Ectodermal cell (in vitro differentiated cells): ENCODE results near the gene S100A8.

ENCODE experiments used
- H3K27ac ChIP-seq: 2 replicates; pipeline ENCODE4 v1.7.0; 2013; ENCODE audit warnings: mild to moderate bottlenecking, low read depth, low read length; ENCODE audit not compliant: insufficient read depth, poor library complexity, severe bottlenecking
- H3K27me3 ChIP-seq: 2 replicates; pipeline ENCODE4 v1.7.0; 2013; ENCODE audit warnings: mild to moderate bottlenecking, low read length; ENCODE audit not compliant: insufficient read depth, control insufficient read depth, poor library complexity, severe bottlenecking
- H3K36me3 ChIP-seq: one replicate; pipeline ENCODE4 v1.7.0; 2013; ENCODE audit warnings: low read length; ENCODE audit not compliant: control insufficient read depth, insufficient read depth
- H3K4me1 ChIP-seq: one replicate; pipeline ENCODE4 v1.7.0; 2013; ENCODE audit warnings: low read length; ENCODE audit not compliant: control insufficient read depth, insufficient read depth
- H3K4me3 ChIP-seq: 2 replicates; pipeline ENCODE4 v1.7.0; 2013; ENCODE audit warnings: low read depth, low read length, control low read depth; ENCODE audit not compliant: insufficient read depth
- H3K9me3 ChIP-seq: 2 replicates; pipeline ENCODE4 v1.7.0; 2013; ENCODE audit warnings: mild to moderate bottlenecking, low read length, moderate library complexity; ENCODE audit not compliant: control insufficient read depth
- WGBS, 2 experiments: methylation state at CpG; one replicate each; pipeline ENCODE4 v1.1.7; 2013; ENCODE audit warnings: missing lambda C conversion rate in 2 of 2; 5-methylcytosine and 5-hydroxymethylcytosine counted together

The S100A8 gene

DNA sequence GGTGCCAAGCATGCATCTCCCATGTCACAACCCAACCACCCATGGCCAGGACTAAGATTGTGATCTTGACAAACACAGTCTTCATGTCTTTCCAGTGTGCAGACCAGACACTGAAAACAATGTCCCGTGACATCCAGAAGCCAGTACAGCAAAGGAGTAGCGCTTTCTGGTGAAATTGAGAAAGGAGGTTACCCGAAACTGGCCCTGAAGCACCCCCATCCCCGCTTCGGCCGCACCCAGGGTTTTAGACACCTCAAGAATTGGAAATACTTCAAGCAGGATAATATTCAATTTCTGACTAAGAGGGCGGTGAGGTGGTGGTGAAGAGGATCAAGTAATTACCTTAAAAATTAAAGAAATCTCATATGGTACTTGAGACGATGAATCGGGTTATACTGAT lies 10.6 kb upstream of the S100A8 start:
- no peaks in the 10 kb centered on the region for H3K4me1 ChIP-seq
- no peaks in the 10 kb centered on the region for H3K27me3 ChIP-seq
- 96 to 97% methylated on average over 6 to 9 of the region's 9 CpGs for WGBS, 2 experiments
- H3K27ac ChIP-seq = no peak overlapping the region
- no peak overlapping the region for H3K4me3 ChIP-seq
- no peaks in the 10 kb centered on the region for H3K36me3 ChIP-seq
- H3K9me3 ChIP-seq = no peaks in the 10 kb centered on the region

DNA sequence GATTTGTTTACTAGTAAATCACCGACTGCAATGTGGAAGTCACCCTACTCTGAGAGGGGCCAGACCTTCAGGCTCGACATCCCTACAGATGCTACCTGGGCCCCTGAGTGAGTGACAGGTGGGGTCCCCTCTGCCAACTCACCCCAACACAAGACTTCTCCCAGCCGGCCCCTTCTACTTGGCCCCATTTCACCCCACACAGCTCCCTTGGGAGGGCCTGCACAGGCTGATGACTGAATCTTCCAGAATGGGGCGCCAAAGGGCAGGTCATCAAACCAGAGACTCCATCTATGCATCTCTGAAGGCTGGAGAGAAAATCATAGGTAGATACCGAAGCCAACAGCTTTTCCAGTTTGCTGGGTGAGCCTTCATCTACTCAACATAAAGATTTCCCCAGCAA lies 9.4 kb upstream of the S100A8 start:
- H3K4me1 ChIP-seq = no peaks in the 10 kb centered on the region
- no peaks in the 10 kb centered on the region for H3K36me3 ChIP-seq
- no peak overlapping the region for H3K27ac ChIP-seq
- H3K4me3 ChIP-seq = no peak overlapping the region
- 80 to 88% methylated on average over 5 of the region's 5 CpGs for WGBS, 2 experiments
- H3K27me3 ChIP-seq = no peaks in the 10 kb centered on the region
- H3K9me3 ChIP-seq = no peaks in the 10 kb centered on the region

DNA sequence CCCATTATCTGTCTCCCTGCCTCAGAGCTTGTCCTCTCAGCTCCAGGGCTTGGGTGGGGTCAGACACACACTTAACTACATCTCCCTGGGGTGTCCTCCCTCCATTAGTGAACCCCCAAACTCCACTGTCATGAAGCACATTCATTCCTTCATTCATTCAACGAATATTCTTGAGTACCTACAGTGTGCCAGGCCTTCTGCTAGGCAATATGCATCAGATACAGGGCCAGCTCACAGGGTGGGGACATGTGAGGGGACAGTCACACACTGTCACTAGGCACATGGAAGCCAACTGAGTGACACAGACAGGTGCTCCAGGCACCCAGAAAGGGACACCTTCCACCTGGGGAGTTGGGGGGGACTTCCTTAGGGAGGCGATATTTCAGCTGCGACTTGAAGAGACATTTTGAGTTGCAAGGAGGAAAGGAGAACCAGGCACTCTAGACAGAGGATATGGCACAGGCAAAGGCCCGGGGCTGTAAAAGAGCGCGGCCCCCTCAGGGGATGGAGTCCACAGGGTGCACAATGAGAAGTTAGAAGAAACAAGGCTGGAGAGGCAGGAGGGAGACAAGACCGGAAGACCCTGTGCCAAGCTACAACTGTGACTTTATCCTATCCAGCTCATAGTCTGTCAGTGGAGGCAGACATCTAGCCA lies 8.7 kb upstream of the S100A8 start:
- Histone ChIP-seq H3K27ac (no peak overlapping the region), H3K9me3 (no peaks in the 10 kb centered on the region), H3K4me3 (no peak overlapping the region), H3K4me1 (no peaks in the 10 kb centered on the region), H3K36me3 (no peaks in the 10 kb centered on the region), H3K27me3 (no peaks in the 10 kb centered on the region)
- 93 to 94% methylated on average over 7 of the region's 7 CpGs for WGBS, 2 experiments

DNA sequence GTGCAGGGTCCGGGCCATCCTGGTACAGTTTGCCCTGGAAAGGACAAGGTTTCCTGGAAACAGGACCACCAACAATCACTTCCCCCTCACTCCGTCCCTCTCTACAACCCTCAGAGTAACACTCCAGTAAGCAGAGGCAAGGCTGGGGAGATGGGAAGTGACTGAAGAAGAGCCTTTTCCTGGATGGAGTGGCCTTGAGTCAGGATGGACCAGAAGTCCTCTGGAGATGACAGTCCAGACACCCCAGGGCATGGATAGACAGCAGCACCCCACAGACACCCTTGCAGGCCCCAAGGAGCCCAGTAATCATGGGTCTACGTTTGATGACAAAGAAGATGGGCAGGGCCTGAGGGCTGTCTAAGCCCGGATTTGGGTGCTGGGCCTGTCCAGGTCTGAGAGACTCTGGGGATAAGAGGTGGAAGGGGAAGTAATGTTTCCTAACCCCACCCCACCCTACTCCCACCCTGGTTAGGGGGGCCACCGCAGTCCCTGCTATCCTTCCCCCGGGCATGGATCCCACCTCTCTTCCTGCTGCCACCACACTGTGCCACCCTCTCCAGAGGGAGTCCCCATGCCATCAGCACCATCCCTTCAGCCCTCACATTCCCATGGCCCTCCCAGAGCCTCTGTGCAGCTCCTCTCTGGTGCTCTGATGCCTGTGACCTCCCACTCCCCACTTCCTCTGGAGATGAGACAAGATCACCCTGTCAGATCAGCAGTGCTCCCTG lies 7.2 kb upstream of the S100A8 start:
- no peak overlapping the region for H3K4me3 ChIP-seq
- H3K36me3 ChIP-seq = no peaks in the 10 kb centered on the region
- no peaks in the 10 kb centered on the region for H3K9me3 ChIP-seq
- 86 to 88% methylated on average over 6 of the region's 6 CpGs for WGBS, 2 experiments
- no peaks in the 10 kb centered on the region for H3K27me3 ChIP-seq
- no peak overlapping the region for H3K27ac ChIP-seq
- H3K4me1 ChIP-seq = no peaks in the 10 kb centered on the region

DNA sequence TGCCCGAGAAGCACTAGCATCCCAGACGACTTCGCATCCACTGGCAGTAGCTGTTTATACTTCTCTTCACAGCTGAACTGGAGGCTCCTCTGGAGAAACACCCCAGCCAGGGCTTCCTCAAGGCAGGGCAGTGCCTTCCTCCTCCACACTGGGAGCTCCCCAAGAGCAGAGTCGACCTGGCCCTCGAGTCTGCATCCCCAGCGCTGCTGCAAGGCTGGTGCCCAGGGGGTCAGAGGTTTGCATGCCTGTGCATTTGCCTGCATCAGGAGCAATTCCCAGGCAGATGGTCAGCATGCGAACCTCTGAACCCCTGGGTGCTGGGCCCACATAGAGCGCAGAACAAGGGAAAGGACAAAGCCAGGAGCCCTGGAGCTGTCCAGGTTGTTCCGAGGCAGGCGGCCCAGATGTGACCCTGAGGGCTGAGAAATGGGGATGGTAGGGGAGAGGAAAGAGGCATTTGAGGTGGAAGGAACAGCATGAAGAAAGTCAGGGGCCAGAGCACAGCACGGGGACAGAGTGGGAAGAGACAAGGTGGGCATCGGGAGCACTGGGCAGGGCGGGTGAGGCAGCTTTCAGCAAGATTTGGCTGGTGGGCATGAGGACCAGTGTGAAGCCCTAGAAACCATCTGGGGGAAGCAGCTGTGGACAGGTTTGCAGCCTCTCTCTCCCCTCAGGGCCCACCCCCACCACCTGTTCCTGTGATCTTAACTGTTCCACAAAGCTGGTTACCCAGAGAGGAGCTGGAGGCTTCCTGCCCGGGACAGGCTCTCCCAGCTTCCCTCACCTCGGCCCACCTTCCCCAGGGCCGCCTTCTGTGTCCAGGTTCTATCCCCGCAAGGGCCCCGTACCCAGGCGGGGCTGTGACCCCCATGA lies 6.4 kb upstream of the S100A8 start:
- no peak overlapping the region for H3K27ac ChIP-seq
- H3K36me3 ChIP-seq = no peaks in the 10 kb centered on the region
- H3K9me3 ChIP-seq = no peaks in the 10 kb centered on the region
- no peak overlapping the region for H3K4me3 ChIP-seq
- no peaks in the 10 kb centered on the region for H3K4me1 ChIP-seq
- no peaks in the 10 kb centered on the region for H3K27me3 ChIP-seq
- 92 to 93% methylated on average over 19 of the region's 19 CpGs for WGBS, 2 experiments

DNA sequence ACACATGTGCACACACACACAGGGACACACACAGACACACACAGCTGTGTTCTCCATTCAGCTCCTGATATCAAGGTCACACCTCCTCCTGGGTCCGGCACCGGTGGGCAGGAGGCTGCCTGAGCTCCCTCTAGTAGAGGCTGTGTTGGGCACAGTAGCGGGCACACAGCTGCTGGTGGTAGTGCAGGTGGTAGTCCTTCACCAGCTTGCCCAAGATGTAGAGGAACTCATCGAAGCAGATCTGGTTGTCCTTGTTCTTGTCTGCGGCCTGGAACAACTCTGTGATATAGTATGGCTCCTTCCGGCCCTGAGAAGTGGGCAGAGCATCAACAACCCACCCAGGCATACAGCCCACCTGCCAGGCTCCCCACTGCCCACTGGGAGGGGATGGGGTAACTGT lies 5.6 kb upstream of the S100A8 start:
- 92 to 93% methylated on average over 6 of the region's 6 CpGs for WGBS, 2 experiments
- no peaks in the 10 kb centered on the region for H3K27me3 ChIP-seq
- no peak overlapping the region for H3K4me3 ChIP-seq
- H3K27ac ChIP-seq = no peak overlapping the region
- H3K4me1 ChIP-seq = no peaks in the 10 kb centered on the region
- no peaks in the 10 kb centered on the region for H3K9me3 ChIP-seq
- no peaks in the 10 kb centered on the region for H3K36me3 ChIP-seq

DNA sequence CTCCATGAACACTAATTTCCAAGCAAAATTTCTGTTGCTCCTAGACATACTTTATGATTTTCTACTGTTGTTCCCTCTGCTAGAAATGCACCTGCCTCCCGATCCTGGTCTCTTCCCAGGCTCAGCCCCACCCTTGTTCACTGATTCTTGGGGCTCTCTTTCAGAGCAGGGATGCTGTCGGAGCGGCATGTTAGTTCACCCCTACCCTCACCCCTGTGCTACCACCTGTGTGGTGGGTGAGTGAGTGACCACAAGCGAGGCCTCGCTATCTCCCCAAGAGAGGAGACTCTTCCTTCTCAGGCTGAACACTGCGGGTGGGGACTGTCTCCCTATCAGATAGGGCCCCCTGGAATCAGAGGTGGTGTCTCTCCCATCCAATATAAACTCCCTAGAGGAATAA lies 4.9 kb upstream of the S100A8 start:
- Histone ChIP-seq H3K4me1 (no peaks in the 10 kb centered on the region), H3K27ac (no peak overlapping the region), H3K9me3 (no peaks in the 10 kb centered on the region), H3K4me3 (no peak overlapping the region), H3K36me3 (no peaks in the 10 kb centered on the region), H3K27me3 (no peaks in the 10 kb centered on the region)
- 89 to 93% methylated on average over 6 of the region's 6 CpGs for WGBS, 2 experiments

DNA sequence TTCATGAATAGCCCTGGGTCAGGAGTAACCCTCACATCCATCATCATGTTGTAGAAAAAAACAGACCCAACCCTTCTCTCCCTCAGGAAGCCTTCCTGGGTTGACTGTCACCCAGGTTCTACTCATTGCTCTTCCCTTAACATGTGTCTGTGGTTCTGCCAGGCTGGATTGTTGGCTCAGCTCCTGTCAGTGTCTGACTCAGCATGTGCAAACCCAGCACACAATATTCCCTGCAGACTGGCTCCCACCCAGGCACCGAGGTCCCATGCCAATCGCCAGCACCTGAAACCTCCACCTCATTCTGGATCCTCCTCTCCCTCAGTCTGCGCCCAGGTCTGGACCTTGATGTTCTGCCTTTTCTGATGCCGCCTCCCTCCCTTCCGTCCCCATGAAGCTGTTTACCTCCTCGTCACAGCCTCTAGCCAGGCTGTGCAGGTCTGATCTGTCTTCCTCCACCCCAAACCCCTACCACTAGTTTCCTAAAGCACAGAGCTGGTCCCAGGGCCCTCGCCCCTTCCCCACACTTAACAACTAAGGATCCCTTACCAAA lies 4.3 kb upstream of the S100A8 start:
- Histone ChIP-seq H3K27me3 (no peaks in the 10 kb centered on the region), H3K4me3 (no peak overlapping the region), H3K27ac (no peak overlapping the region), H3K9me3 (no peaks in the 10 kb centered on the region), H3K4me1 (no peaks in the 10 kb centered on the region), H3K36me3 (no peaks in the 10 kb centered on the region)
- WGBS, 2 experiments = 89% methylated on average over 7 of the region's 7 CpGs

DNA sequence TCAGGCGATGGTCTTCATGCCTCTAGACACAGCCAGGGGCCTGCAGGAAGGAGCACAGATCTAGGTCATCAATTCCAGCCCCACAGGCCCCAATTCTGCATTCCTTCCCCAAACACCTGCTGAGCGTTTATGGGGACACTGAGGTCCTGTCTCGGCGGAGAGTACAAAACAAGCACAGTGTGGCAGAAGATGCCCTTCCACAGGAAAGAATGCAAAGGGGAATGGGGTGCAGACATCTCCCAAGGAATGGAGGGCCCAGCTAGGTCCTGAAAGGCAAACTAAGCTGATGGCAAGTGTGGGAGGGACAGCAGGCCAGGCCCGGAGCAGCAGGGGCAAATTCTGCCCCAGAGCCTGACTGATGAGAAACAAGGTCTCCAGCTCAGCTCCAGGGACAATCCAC lies 3.5 kb upstream of the S100A8 start:
- no peaks in the 10 kb centered on the region for H3K9me3 ChIP-seq
- no peaks in the 10 kb centered on the region for H3K4me1 ChIP-seq
- WGBS, 2 experiments = 87% methylated on average over 5 of the region's 5 CpGs
- no peaks in the 10 kb centered on the region for H3K36me3 ChIP-seq
- H3K27ac ChIP-seq = no peak overlapping the region
- no peak overlapping the region for H3K4me3 ChIP-seq
- H3K27me3 ChIP-seq = no peaks in the 10 kb centered on the region

DNA sequence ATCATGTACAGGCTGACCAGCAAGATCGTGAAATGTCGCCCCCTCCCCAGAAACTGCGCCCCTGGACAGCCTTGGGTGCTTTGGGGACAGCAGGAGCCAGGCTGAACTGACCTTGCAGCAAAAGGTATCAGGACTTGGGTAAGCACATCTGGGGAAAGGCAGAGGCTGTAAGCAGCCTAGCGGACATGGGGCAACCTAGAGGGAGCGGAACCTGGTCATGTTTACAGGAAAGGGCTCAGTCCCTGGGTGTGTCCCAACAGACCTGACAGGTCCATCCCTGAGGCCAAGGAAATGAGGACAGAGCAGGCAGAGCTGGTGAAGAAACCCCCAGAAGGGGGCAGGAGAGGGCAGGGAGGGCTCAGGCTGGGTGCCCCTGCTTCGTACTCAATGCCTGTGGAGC lies 3.1 kb upstream of the S100A8 start:
- no peaks in the 10 kb centered on the region for H3K27me3 ChIP-seq
- H3K4me3 ChIP-seq = no peak overlapping the region
- no peaks in the 10 kb centered on the region for H3K9me3 ChIP-seq
- H3K27ac ChIP-seq = no peak overlapping the region
- H3K36me3 ChIP-seq = no peaks in the 10 kb centered on the region
- whole genome bisulfite sequencing, 2 experiments = 85 to 86% methylated on average over 6 of the region's 6 CpGs
- no peaks in the 10 kb centered on the region for H3K4me1 ChIP-seq
